ENCODE measurements around the gene SPEF1. TPM values are rescaled to one million over a fixed set of nuclear protein-coding genes. Genes with fewer than 3 reads are reported as not detected.

The SPEF1 gene
- total and polyA plus RNA-seq, 2 experiments from 2014 or later = 0.63 TPM; not detected in 1

- no peaks in the 10 kb centered on the region for H3K9me3 ChIP-seq (ENCODE audit: low read depth)
- H4K20me1 ChIP-seq (ENCODE audit: insufficient read depth, poor library complexity, severe bottlenecking) = no peaks in the 10 kb centered on the region
- H3K4me1 ChIP-seq (ENCODE audit: insufficient read depth) = peaks cover 7% of the 10 kb centered on the region
- no peaks in the 10 kb centered on the region for H3K27me3 ChIP-seq
- no peaks in the 10 kb centered on the region for H3K36me3 ChIP-seq (replicated peaks; ENCODE audit: insufficient read depth, low read depth)
- H3K27ac ChIP-seq = peak within 1 kb of the TSS; percentile 96
- H3K79me2 ChIP-seq = peaks cover 11% of the 10 kb centered on the region
- peak within 1 kb of the TSS; percentile 53 for H2AFZ ChIP-seq
- TF ChIP-seq, protein P1, sequence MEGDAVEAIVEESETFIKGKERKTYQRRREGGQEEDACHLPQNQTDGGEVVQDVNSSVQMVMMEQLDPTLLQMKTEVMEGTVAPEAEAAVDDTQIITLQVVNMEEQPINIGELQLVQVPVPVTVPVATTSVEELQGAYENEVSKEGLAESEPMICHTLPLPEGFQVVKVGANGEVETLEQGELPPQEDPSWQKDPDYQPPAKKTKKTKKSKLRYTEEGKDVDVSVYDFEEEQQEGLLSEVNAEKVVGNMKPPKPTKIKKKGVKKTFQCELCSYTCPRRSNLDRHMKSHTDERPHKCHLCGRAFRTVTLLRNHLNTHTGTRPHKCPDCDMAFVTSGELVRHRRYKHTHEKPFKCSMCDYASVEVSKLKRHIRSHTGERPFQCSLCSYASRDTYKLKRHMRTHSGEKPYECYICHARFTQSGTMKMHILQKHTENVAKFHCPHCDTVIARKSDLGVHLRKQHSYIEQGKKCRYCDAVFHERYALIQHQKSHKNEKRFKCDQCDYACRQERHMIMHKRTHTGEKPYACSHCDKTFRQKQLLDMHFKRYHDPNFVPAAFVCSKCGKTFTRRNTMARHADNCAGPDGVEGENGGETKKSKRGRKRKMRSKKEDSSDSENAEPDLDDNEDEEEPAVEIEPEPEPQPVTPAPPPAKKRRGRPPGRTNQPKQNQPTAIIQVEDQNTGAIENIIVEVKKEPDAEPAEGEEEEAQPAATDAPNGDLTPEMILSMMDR (IDR thresholded peaks at IDR 0.05; ENCODE audit: poor library complexity) = peak; percentile 100
- TF ChIP-seq EZH2phosphoT487 (IDR thresholded peaks at IDR 0.05; ENCODE audit: low read depth, severe bottlenecking, unreplicated experiment) = no peak
- peak within 1 kb of the TSS; percentile 84 for H3K4me2 ChIP-seq
- no peaks in the 10 kb centered on the region for H3K9me2 ChIP-seq (replicated peaks; ENCODE audit: insufficient read depth)
- peak; percentile 98 for DNase-seq (ENCODE audit: low spot score)
- H3K4me3 ChIP-seq = peak within 1 kb of the TSS; percentile 62
- WGBS (ENCODE audit: low lambda C conversion rate, missing lambda C conversion rate) = 1% methylated on average over 94 of the region's 96 CpGs
Observed at GRCh38 chr20:3820048-3820900, 39.0 kb upstream of the SPEF1 start, which contains the start of gene AP5S1. TSS of gene AP5S1 (plus strand) at chr20:3820547. CDS start at chr20:3822118, 1,571 bp downstream.

DNA sequence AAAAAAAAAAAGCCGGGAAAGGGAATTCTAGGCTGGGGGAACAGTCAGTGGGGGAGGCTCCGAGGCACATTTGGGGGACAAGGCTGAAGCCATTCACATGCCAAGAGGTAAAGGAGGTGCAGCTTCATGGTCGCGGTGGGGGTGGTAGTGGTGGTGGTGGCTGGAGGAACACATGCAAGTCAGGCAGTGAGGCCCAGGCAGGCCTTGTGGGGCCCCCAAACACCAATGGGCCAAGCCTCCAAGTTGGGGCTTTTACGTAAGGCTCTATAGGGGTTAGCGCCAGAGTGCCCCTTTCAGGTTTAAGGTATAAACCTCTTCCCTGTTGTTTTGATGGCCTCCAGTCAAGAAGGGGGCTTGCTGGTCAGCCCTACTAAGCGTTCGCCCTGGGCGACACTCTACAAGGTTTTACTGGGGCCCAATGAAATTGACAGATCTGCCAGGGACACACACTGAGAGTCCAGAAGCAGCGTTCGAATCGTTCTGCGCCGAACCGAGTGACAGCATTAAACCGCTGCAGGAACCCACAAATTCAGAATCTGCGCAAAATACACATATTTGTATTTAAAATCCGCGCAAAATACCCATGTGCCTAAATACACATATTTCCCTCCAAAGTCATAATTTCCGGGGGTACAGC, 38.3 kb upstream of the SPEF1 start:
- no peak for DNase-seq (ENCODE audit: low spot score)
- Histone ChIP-seq H3K79me2 (peaks cover 11% of the 10 kb centered on the region), H3K4me3 (no peak overlapping the region), H3K4me2 (peak overlapping the region; percentile 84), H3K4me1 (ENCODE audit: insufficient read depth) (peaks cover 7% of the 10 kb centered on the region), H3K36me3 (replicated peaks; ENCODE audit: insufficient read depth, low read depth) (no peaks in the 10 kb centered on the region), H3K9me3 (ENCODE audit: low read depth) (no peaks in the 10 kb centered on the region), H3K9me2 (replicated peaks; ENCODE audit: insufficient read depth) (no peaks in the 10 kb centered on the region), H2AFZ (peak overlapping the region; percentile 51), H3K27me3 (no peaks in the 10 kb centered on the region), H4K20me1 (ENCODE audit: insufficient read depth, poor library complexity, severe bottlenecking) (no peaks in the 10 kb centered on the region), H3K27ac (peak overlapping the region; percentile 96)
- WGBS (ENCODE audit: low lambda C conversion rate, missing lambda C conversion rate) = 83% methylated on average over 20 of the region's 20 CpGs
- TF ChIP-seq EZH2phosphoT487 (IDR thresholded peaks at IDR 0.05; ENCODE audit: low read depth, severe bottlenecking, unreplicated experiment) (no peak), EZH2 (IDR thresholded peaks at IDR 0.05; ENCODE audit: borderline replicate concordance) (no peak)
- TF ChIP-seq, protein P1 (IDR thresholded peaks at IDR 0.05; ENCODE audit: poor library complexity) = no peak

- peaks cover 11% of the 10 kb centered on the region for H3K79me2 ChIP-seq
- DNase-seq (ENCODE audit: low spot score) = peak; percentile 87
- H3K4me2 ChIP-seq = no peak overlapping the region
- peak overlapping the region; percentile 62 for H3K27ac ChIP-seq
- no peaks in the 10 kb centered on the region for H3K9me3 ChIP-seq (ENCODE audit: low read depth)
- 94% methylated on average over 8 of the region's 8 CpGs for WGBS (ENCODE audit: low lambda C conversion rate, missing lambda C conversion rate)
- no peaks in the 10 kb centered on the region for H3K27me3 ChIP-seq
- no peak overlapping the region for H2AFZ ChIP-seq
- H3K4me1 ChIP-seq (ENCODE audit: insufficient read depth) = peaks cover 16% of the 10 kb centered on the region
- H4K20me1 ChIP-seq (ENCODE audit: insufficient read depth, poor library complexity, severe bottlenecking) = no peaks in the 10 kb centered on the region
- TF ChIP-seq EZH2 (IDR thresholded peaks at IDR 0.05; ENCODE audit: borderline replicate concordance) (no peak), EZH2phosphoT487 (IDR thresholded peaks at IDR 0.05; ENCODE audit: low read depth, severe bottlenecking, unreplicated experiment) (no peak)
- TF ChIP-seq, protein P1 (IDR thresholded peaks at IDR 0.05; ENCODE audit: poor library complexity) = peak; percentile 61
- H3K36me3 ChIP-seq (replicated peaks; ENCODE audit: insufficient read depth, low read depth) = no peaks in the 10 kb centered on the region
- H3K9me2 ChIP-seq (replicated peaks; ENCODE audit: insufficient read depth) = no peaks in the 10 kb centered on the region
- no peak overlapping the region for H3K4me3 ChIP-seq
Observed at GRCh38 chr20:3818155-3819151, 37.2 kb upstream of the SPEF1 start.
